Measurements from ENCODE around the gene PPP6R2. TPM values are rescaled to one million over a fixed set of nuclear protein-coding genes. Genes with fewer than 3 reads are reported as not detected.
A peak's percentile ranks its signal among the peaks of the same experiment; 100 is the strongest.
"Not testable (repeated sequence)": the region's sequence is repeated elsewhere in the genome, so short reads cannot be mapped to it uniquely, and the experiment has no call there.

Gene PPP6R2
- total RNA-seq, 2 experiments from 2014 or later: 38.3 to 41.2 TPM

DNA sequence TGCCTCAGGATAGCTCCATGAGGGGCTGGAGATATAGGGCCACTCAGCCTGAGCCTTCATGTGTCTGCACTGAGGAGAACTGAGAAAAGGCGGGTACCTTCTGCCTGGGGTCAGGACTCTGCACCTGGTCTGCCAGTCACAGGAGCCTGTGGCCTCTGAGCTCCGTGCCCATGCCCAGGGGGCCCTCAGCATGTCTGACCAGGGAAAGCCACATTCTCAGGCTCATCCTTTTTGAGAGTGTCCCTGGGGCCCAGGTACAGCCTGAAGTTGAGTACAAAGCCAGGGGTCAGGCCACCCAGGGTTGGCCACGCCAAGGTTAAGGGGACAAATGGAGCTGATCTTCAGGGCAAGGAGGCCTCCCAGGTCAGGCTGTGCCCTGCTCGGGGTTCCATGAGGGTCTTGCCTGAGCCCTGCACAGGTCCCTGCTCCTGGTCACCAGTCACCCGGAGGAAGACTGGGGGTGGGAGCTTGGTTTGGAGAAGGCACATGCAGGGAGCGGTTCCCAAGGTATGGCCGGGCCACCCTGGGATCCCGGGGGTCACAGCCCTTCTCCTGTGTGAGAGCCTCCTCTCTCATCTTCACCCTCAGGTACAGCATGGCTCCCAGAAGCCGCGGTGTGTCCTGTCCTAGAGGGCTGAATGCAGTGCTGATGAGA is 22.3 kb upstream of the PPP6R2 start:
- H3K27me3 Mint-ChIP-seq: peaks cover 3% of the 10 kb centered on the region
- H3K27ac Mint-ChIP-seq: no peak overlapping the region
- DNase-seq: no peak
- H3K4me1 Mint-ChIP-seq: no peaks in the 10 kb centered on the region
- no peak overlapping the region for H3K4me3 Mint-ChIP-seq
- H3K36me3 Mint-ChIP-seq: no peaks in the 10 kb centered on the region
- no peaks in the 10 kb centered on the region for H3K9me3 Mint-ChIP-seq

- H3K27ac Mint-ChIP-seq, H3K4me1 Mint-ChIP-seq, H3K36me3 Mint-ChIP-seq, H3K9me3 Mint-ChIP-seq, DNase-seq, H3K27me3 Mint-ChIP-seq, H3K4me3 Mint-ChIP-seq: not testable (repeated sequence)
Observed at GRCh38 chr22:50322382-50323104, 20.6 kb upstream of the PPP6R2 start.

DNA sequence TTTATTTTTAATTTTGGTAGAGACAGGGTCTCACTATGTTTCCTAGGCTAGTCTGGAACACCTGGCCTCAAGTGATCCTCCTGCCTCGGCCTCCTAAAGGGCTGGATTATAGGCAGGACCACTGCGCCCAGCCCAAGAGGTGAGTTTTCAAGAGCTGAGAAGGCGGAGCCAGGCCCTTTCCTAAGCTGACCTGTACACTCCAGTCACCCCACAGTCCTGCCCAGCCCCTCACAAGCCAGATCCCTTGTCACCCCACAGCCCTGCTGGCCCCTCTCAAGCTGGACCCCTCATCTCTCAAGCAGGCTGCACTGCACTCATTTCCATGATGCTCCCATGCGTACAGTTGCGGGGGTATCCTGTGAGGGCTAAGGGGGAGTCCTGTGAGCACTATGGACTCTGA is 19.2 kb upstream of the PPP6R2 start:
- DNase-seq: no peak
- H3K27me3 Mint-ChIP-seq: peaks cover 5% of the 10 kb centered on the region
- peaks cover 4% of the 10 kb centered on the region for H3K4me1 Mint-ChIP-seq
- H3K36me3 Mint-ChIP-seq: no peaks in the 10 kb centered on the region
- no peak overlapping the region for H3K4me3 Mint-ChIP-seq
- H3K27ac Mint-ChIP-seq: no peak overlapping the region
- H3K9me3 Mint-ChIP-seq: no peaks in the 10 kb centered on the region

DNA sequence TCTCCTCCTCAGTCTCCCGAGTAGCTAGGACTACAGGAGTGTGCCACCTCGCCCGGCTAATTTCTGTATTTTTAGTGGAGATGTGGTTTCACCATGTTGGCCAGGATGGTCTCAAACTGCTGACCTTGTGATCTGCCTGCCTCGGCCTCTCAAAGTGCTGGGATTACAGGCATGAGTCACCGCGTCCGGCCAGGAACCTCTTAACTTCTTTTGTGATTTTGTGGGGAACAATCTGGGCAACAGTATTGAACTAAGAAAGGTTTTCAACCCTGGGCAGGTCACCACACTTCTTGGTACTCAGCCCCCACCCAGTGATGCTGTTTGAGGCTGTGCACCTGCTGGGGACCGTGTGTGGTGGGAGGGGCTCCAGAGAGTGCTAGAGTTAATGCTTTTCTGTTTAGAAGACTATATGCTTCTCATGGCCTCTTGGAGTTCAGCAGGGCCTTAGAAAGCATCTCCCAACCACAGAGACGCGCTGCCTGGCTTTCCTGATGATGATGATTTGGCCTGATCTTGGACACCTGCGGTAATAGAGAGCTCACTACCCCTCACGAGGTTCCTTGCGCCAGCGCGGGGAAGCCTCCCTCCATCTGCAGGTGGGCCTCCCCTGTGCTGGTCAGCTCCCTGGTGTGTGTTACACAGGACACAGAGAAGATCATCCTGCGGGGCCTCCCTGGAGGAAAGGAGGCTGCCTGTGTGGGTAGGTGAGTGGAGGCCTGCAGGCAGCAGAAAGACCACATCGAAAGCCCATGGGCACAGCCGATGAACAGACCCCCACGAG is 17.5 kb upstream of the PPP6R2 start:
- peak overlapping the region; percentile 48 for H3K27ac Mint-ChIP-seq
- peaks cover 7% of the 10 kb centered on the region for H3K4me1 Mint-ChIP-seq
- no peaks in the 10 kb centered on the region for H3K36me3 Mint-ChIP-seq
- H3K27me3 Mint-ChIP-seq: peaks cover 13% of the 10 kb centered on the region
- no peak for DNase-seq
- H3K9me3 Mint-ChIP-seq: no peaks in the 10 kb centered on the region
- peak overlapping the region; percentile 80 for H3K4me3 Mint-ChIP-seq

- Mint-ChIP-seq H3K36me3 (no peaks in the 10 kb centered on the region), H3K4me3 (peak overlapping the region; percentile 80)
Observed at GRCh38 chr22:50326225-50326955, 16.7 kb upstream of the PPP6R2 start.

DNA sequence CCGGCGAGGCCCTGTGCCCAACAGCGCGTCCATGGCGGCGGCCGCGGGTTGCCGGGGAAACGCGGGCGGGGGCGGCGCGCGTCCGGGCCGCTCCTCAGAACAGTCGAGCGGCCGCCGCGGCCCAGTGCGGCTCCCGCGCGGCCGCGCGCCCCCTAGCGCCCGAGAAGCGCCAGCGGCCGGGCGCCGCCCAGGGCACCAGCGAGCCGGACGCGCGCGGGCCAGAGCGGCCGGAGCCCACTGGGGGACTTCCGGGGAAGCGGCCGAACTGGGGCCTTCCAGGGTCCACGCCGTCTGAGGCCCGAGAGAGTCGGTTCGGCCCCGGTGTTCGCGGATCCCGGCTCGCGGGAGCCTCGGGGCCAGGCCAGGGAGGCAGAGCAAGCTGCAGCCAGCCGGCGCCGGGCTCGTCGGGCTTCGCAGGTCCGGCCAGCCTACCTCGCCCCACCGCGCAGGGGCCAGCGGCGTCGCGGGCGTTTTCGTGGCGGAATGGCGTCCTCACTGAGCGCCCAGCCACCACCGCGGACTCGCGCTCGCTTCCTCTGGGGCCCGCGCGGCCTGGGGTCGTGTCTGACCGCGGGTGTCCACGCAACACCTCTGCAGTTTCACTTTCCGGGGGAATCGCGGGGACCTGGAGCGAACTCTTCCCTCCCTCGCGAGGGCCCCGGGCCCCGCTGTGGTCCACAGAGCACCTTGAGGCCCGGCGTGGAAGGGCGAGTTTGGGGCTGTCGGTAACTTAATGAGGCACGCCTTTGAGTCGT is 16.0 kb upstream of the PPP6R2 start, which contains the start of gene DENND6B:
TSS of gene DENND6B (minus strand) at position 57 of the 755 bp plus-strand sequence. CDS start at position 33, 24 bp downstream.
- Mint-ChIP-seq H3K27ac (peak within 1 kb of the TSS; percentile 72), H3K36me3 (no peaks in the 10 kb centered on the region), H3K27me3 (peaks cover 13% of the 10 kb centered on the region), H3K9me3 (no peaks in the 10 kb centered on the region), H3K4me3 (peak within 1 kb of the TSS; percentile 80), H3K4me1 (peaks cover 7% of the 10 kb centered on the region)
- peak; percentile 81 for DNase-seq

More at GRCh38 chr22:50326225-50326955, 16.7 kb upstream of the PPP6R2 start:
- Mint-ChIP-seq H3K27ac (peak overlapping the region; percentile 48), H3K27me3 (peaks cover 13% of the 10 kb centered on the region), H3K4me1 (peaks cover 7% of the 10 kb centered on the region), H3K9me3 (no peaks in the 10 kb centered on the region)
- DNase-seq: no peak

GRCh38 chr22:50327711-50328019 is 15.5 kb upstream of the PPP6R2 start:
- Mint-ChIP-seq H3K36me3 (no peaks in the 10 kb centered on the region), H3K9me3 (no peaks in the 10 kb centered on the region), H3K4me1 (peaks cover 7% of the 10 kb centered on the region), H3K27ac (peak overlapping the region; percentile 72), H3K4me3 (peak overlapping the region; percentile 75), H3K27me3 (peaks cover 13% of the 10 kb centered on the region)
- DNase-seq: no peak

DNA sequence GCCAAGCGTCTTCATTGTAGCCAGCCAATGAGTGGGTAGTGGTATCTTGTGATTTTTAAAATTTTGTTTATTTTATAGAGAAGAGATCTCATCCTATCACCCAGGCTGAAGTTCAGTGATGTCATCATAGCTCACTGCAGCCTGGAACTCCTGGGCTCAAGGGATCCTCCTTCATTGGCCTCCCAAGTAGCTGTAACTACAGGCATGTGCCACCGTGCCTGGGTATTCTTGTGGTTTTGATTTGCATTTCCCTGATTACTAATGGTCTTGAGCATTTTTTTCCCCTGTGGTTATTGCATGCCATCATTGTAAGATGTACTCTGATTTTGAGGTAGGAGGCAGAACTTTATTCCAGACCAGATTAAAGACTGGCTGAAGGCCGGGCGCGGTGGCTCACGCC is 13.9 kb upstream of the PPP6R2 start:
- no peak for DNase-seq
- Mint-ChIP-seq H3K36me3 (no peaks in the 10 kb centered on the region), H3K4me1 (peaks cover 7% of the 10 kb centered on the region), H3K4me3 (no peak overlapping the region), H3K9me3 (no peaks in the 10 kb centered on the region), H3K27me3 (peaks cover 13% of the 10 kb centered on the region), H3K27ac (peak overlapping the region; percentile 19)

DNA sequence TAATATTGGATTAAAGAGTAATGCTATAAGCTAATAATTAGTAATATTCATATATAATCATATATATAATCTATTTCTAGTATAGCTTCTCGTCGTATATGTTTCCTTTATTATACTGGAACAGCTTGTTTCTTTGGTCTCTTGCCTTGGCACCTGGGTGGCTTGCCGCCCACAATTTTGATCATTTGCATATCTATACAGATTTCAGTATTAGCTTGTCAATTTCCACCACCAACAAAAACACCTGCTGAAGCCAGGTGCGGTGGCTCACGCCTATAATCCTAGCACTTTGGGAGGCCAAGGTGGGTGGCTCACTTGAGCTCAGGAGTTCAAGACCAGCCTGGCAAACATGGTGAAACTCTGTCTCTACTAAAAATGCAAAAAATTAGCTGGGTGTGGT is 8.7 kb upstream of the PPP6R2 start:
- not testable (repeated sequence) for H3K4me1 Mint-ChIP-seq, H3K27ac Mint-ChIP-seq, H3K27me3 Mint-ChIP-seq, H3K9me3 Mint-ChIP-seq, DNase-seq, H3K4me3 Mint-ChIP-seq, H3K36me3 Mint-ChIP-seq

- Mint-ChIP-seq H3K4me3 (no peak overlapping the region), H3K27me3 (no peaks in the 10 kb centered on the region), H3K36me3 (no peaks in the 10 kb centered on the region), H3K4me1 (no peaks in the 10 kb centered on the region), H3K9me3 (no peaks in the 10 kb centered on the region), H3K27ac (no peak overlapping the region)
- no peak for DNase-seq
Observed at GRCh38 chr22:50337262-50338041, 5.7 kb upstream of the PPP6R2 start.

GRCh38 chr22:50338042-50338573 is 5.0 kb upstream of the PPP6R2 start:
- H3K9me3 Mint-ChIP-seq: no peaks in the 10 kb centered on the region
- DNase-seq: no peak
- H3K4me3 Mint-ChIP-seq: no peak overlapping the region
- no peaks in the 10 kb centered on the region for H3K4me1 Mint-ChIP-seq
- no peak overlapping the region for H3K27ac Mint-ChIP-seq
- no peaks in the 10 kb centered on the region for H3K36me3 Mint-ChIP-seq
- no peaks in the 10 kb centered on the region for H3K27me3 Mint-ChIP-seq

DNA sequence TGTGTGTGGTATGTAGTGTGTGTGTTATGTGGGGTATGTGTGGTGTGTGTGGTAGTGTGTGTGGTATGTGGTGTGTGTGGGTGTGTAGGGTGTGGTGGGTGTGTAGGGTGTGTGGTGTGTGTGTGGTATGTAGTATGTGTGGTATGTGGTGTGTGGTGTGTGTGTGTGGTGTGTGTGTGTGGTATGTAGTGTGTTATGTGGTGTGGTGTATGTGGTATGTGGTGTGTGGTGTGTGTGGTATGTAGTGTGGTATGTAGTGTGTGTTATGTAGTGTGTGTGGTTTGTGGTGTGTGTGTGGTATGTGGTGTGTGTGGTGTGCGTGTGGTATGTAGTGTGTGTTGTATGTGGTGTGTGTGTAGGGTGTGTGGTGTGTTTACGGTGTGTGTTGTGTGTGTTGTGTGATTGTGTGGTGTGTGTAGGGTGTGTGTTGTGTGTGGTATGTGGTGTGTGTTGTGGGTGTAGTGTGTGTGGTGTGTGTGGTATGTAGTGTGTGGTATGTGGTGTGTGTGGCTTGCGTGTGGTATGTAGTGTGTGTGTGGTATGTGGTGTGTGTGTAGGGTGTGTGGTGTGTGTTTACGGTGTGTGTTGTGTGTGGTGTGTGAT is 4.2 kb upstream of the PPP6R2 start:
- Mint-ChIP-seq H3K36me3 (no peaks in the 10 kb centered on the region), H3K4me3 (no peak overlapping the region), H3K9me3 (no peaks in the 10 kb centered on the region), H3K4me1 (no peaks in the 10 kb centered on the region), H3K27me3 (no peaks in the 10 kb centered on the region), H3K27ac (no peak overlapping the region)
- no peak for DNase-seq

All from activated naive CD8-positive, alpha-beta T cell treated with anti-CD3 and anti-CD28 coated beads for 36 hours (primary cell).